Osteocyte (in vitro differentiated cells): ENCODE data around the gene STAT4. TPM values are rescaled to one million over a fixed set of nuclear protein-coding genes. Genes with fewer than 3 reads are reported as not detected.

Experiments
- DNase-seq: peaks from one replicate; pipeline ENCODE4 v3.0.0; 2021; ENCODE audit warnings: mixed read lengths; ENCODE audit not compliant: unreplicated experiment; ENCODE audit errors: extremely low spot score
- H3K27ac Mint-ChIP-seq: one replicate; pipeline ENCODE4 v1.8.0; 2021; ENCODE audit warnings: mild to moderate bottlenecking, mixed read lengths; ENCODE audit not compliant: unreplicated experiment
- H3K27me3 Mint-ChIP-seq: one replicate; pipeline ENCODE4 v1.8.0; 2021; ENCODE audit warnings: mixed read lengths; ENCODE audit not compliant: unreplicated experiment
- H3K36me3 Mint-ChIP-seq: one replicate; pipeline ENCODE4 v1.8.0; 2021; ENCODE audit warnings: mixed read lengths; ENCODE audit not compliant: unreplicated experiment
- H3K4me1 Mint-ChIP-seq: one replicate; pipeline ENCODE4 v1.8.0; 2021; ENCODE audit warnings: mixed read lengths; ENCODE audit not compliant: unreplicated experiment
- H3K4me3 Mint-ChIP-seq: one replicate; pipeline ENCODE4 v1.8.0; 2021; ENCODE audit warnings: mild to moderate bottlenecking, moderate library complexity, mixed read lengths; ENCODE audit not compliant: unreplicated experiment
- H3K9me3 Mint-ChIP-seq: one replicate; pipeline ENCODE4 v1.8.0; 2021; ENCODE audit warnings: mixed read lengths; ENCODE audit not compliant: unreplicated experiment
- total RNA-seq: library from RNA; stranded (reverse); gene quantifications from 2 replicates; pipeline ENCODE4 v1.2.1, GENCODE V29; 2021
- TF ChIP-seq, protein P1 (sequence below): fragments of 200-600 bp; sonication (generic); IDR thresholded peaks from 2 replicates; pipeline ENCODE4 v1.5.0; 2021; ENCODE audit warnings: antibody characterized with exemption, mild to moderate bottlenecking, moderate library complexity

STAT4 gene
- total RNA-seq, 1 donor from 2014 or later, result 1.3 TPM

DNA sequence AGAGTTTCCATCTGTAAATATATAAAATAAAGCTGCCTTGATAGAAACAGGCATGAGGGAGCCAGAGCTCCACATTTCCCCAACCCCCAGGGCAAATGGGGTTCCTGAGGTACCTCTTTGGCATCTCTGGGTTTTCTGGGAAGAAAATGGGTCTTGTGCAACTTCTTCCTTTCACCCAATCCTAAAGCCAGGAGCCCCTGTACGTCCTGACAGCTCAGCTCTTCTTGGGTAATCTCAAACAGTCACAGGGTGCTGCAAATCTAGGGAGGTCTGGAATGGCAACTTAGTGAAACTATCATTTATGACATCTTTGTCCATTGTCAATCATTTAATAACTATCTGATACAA lies 100.2 kb downstream of the STAT4 start:
- no peak for DNase-seq
- Mint-ChIP-seq H3K9me3 (no peaks in the 10 kb centered on the region), H3K36me3 (no peaks in the 10 kb centered on the region), H3K27me3 (no peaks in the 10 kb centered on the region), H3K4me3 (no peak overlapping the region), H3K4me1 (peaks cover 23% of the 10 kb centered on the region), H3K27ac (no peak overlapping the region)
- TF ChIP-seq, protein P1, sequence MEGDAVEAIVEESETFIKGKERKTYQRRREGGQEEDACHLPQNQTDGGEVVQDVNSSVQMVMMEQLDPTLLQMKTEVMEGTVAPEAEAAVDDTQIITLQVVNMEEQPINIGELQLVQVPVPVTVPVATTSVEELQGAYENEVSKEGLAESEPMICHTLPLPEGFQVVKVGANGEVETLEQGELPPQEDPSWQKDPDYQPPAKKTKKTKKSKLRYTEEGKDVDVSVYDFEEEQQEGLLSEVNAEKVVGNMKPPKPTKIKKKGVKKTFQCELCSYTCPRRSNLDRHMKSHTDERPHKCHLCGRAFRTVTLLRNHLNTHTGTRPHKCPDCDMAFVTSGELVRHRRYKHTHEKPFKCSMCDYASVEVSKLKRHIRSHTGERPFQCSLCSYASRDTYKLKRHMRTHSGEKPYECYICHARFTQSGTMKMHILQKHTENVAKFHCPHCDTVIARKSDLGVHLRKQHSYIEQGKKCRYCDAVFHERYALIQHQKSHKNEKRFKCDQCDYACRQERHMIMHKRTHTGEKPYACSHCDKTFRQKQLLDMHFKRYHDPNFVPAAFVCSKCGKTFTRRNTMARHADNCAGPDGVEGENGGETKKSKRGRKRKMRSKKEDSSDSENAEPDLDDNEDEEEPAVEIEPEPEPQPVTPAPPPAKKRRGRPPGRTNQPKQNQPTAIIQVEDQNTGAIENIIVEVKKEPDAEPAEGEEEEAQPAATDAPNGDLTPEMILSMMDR, result no peak

DNA sequence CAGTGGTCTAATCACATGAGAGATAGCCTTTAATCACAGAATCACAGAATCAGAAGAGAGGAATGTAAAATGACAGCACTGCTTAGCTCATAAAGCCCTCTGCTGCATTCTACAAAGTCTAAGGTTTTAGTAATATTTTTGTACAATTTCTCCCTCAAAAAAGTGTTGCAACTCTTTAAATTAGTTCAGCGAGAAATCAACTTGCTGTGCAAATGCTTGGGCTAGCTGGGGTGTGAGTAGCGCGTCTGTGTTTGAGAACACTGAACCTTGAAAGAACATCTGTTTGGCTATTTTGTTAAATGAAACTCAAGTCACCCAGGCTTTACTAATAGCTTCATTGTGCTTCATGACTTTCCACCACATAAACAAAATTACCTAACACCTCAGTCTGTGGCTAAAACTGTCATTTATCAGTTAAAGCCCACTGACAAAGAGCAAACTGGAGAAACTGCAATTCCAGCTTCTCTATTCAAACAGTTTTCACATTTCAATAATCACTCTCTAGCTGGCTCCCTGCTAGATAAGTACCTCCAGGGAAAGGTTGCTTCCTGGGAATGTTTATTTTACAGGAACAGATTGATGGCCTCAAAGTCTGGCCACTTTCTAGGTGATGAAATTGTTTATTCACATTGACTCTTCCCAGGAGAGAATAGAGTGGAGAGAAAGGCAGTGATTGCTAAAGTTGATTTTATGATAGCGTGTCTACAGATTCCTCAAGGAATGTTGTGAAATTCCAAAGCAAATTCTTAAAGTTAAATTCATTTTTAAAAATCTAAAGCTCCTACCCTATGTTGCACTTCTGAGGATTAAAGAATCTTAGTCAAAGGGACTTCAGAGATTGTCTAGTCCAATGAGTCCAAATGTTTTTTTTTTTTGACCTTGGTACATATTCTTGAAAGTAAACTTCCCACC lies 100.8 kb downstream of the STAT4 start:
- H3K9me3 Mint-ChIP-seq, result no peaks in the 10 kb centered on the region
- H3K36me3 Mint-ChIP-seq, result no peaks in the 10 kb centered on the region
- no peaks in the 10 kb centered on the region for H3K27me3 Mint-ChIP-seq
- peak overlapping the region; percentile 14 for H3K4me3 Mint-ChIP-seq
- DNase-seq, result no peak
- H3K27ac Mint-ChIP-seq, result no peak overlapping the region
- TF ChIP-seq, protein P1, result no peak
- H3K4me1 Mint-ChIP-seq, result peaks cover 29% of the 10 kb centered on the region

DNA sequence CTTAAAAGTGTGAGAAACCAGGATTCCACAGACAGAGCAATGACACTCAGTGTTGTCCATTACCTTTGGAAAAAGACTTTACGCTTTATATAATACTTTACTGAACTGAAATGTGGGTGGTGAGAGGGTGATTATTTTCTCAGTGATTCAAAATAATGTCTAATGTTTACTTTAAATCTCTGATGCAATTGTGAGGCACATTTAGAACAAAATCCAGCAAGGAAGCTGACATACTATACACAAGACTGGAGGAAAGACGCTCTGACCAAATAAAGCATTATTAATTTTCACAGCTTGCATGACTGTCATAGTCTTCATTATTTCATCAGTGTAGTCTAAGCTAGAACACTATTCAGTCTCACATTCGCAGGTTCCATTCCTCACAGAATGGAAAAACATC lies 102.7 kb downstream of the STAT4 start:
- H3K36me3 Mint-ChIP-seq, result no peaks in the 10 kb centered on the region
- no peaks in the 10 kb centered on the region for H3K27me3 Mint-ChIP-seq
- peaks cover 7% of the 10 kb centered on the region for H3K9me3 Mint-ChIP-seq
- H3K27ac Mint-ChIP-seq, result peak overlapping the region; percentile 83
- DNase-seq, result no peak
- peaks cover 31% of the 10 kb centered on the region for H3K4me1 Mint-ChIP-seq
- TF ChIP-seq, protein P1, result no peak
- no peak overlapping the region for H3K4me3 Mint-ChIP-seq

DNA sequence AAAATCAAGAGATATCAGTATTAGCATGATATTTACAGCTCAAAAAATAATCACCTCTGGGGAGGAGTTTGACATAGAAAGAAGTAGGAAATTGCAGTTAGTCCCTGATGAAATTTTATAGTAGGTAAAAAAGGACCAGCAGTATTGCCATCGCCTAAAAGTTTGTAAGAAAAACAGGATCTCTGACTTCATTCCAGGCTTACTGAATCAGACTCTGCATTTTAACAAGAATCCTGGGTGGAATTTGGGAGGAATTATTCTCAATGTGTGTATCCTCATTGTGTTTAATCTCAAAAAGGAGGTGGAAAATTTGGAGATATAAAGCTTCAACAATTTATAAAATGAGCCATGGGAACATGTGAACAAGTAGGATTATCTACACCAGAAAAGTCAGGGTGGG lies 105.7 kb downstream of the STAT4 start:
- Mint-ChIP-seq H3K27ac (peak overlapping the region; percentile 59), H3K36me3 (no peaks in the 10 kb centered on the region), H3K27me3 (no peaks in the 10 kb centered on the region), H3K9me3 (peaks cover 7% of the 10 kb centered on the region), H3K4me1 (peaks cover 42% of the 10 kb centered on the region), H3K4me3 (no peak overlapping the region)
- DNase-seq, result no peak
- TF ChIP-seq, protein P1, result no peak

DNA sequence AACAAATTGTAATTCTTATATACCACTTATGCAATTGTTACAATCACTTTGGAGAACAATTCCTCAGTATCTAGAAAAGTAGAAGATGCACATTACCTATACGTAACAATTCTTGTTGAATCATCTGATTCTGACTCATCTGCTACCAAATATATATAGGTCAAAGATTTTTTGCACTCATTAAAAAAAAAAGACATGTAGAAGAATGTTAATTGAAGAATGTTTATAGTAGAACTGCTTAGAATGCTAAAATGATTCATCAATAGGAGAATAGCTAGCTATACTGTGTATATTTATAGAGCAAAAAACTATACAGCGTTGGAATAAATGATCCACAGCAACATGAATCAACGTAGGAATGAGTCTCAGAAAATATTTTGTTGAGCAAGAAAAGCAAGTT lies 107.4 kb downstream of the STAT4 start:
- Mint-ChIP-seq H3K27ac (peak overlapping the region; percentile 25), H3K4me3 (no peak overlapping the region), H3K36me3 (no peaks in the 10 kb centered on the region), H3K4me1 (peaks cover 47% of the 10 kb centered on the region), H3K9me3 (peaks cover 7% of the 10 kb centered on the region), H3K27me3 (no peaks in the 10 kb centered on the region)
- no peak for DNase-seq
- TF ChIP-seq, protein P1, result no peak
